WI38 (cell line): ENCODE results near the gene USP30.

Experiments
- H3K4me3 ChIP-seq: 2 replicates; pipeline ENCODE4 v1.5.1; 2011; ENCODE audit warnings: low read depth, mild to moderate bottlenecking, control low read depth, low read length
- TF ChIP-seq, protein P1 (sequence below): IDR thresholded peaks from 2 replicates; pipeline ENCODE4 v1.5.1; 2012; ENCODE audit warnings: low read depth, mild to moderate bottlenecking, control low read depth, low read length

Gene USP30

GRCh38 chr12:109130297-109131153 is 78.1 kb downstream of the USP30 start:
- TF ChIP-seq, protein P1, sequence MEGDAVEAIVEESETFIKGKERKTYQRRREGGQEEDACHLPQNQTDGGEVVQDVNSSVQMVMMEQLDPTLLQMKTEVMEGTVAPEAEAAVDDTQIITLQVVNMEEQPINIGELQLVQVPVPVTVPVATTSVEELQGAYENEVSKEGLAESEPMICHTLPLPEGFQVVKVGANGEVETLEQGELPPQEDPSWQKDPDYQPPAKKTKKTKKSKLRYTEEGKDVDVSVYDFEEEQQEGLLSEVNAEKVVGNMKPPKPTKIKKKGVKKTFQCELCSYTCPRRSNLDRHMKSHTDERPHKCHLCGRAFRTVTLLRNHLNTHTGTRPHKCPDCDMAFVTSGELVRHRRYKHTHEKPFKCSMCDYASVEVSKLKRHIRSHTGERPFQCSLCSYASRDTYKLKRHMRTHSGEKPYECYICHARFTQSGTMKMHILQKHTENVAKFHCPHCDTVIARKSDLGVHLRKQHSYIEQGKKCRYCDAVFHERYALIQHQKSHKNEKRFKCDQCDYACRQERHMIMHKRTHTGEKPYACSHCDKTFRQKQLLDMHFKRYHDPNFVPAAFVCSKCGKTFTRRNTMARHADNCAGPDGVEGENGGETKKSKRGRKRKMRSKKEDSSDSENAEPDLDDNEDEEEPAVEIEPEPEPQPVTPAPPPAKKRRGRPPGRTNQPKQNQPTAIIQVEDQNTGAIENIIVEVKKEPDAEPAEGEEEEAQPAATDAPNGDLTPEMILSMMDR: no peak
- no peak overlapping the region for H3K4me3 ChIP-seq

DNA sequence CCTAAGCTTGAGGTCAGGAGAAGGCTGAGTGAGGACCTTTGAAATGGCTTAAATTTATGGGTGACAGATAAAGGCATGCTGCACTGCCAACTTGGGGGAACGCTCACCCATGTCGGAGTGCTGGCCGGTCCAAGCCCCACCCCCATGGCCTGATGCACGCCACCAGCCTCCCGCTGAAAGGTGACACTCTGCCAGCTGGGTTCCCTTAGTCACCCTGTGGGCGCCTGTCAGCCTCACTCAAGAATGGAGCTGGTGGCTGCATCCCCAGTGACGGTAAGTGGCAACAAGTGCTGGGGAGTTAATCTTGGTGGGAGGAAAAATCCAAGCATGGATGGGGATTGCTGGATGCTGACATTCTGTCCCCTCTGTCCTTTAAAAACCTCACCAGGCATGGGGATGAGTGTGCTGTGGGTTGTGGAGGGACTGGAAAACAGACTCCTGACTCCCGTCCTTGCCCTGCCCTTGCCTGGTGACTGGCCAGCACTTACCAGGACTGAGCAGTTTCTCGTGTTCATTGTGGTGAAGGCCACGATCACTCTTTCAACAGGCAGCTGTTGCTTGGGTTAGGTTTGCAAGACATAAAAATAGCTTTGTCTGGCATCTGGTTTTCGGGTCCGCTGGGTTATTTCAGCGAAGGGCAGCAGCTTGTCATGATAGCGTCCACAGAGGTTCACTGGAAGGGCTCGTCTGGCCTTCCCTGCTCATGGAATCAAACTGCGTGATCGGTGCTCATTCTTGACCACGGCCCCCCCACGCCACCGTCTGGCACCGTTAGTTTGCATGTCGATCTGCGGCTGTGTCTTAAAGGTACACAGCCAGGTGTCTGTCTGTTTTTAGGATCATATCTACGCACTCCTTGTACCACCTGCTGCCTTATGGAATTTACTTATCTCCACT is 79.0 kb downstream of the USP30 start:
- no peak overlapping the region for H3K4me3 ChIP-seq
- TF ChIP-seq, protein P1: no peak

GRCh38 chr12:109134186-109134917 is 82.0 kb downstream of the USP30 start:
- no peak overlapping the region for H3K4me3 ChIP-seq
- TF ChIP-seq, protein P1: peak; percentile 61

DNA sequence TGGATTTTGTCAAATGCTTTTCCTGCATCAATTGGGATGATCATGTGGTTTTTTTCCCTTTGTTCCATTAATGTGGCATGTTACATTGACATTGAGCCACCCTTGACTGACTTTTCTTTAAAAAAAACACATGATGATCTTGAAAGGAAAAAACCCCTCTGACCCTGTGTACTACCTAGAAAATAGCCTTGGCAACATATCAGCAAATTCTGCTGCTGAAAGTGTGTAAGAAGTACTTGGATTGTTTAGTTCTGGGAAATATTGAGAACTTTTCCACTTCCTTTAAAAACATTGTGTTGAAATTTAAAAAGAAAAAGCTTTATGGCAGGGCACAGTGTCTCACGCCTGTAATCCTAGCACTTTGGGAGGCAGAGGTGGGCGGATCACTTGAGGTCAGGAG is 84.7 kb downstream of the USP30 start:
- no peak overlapping the region for H3K4me3 ChIP-seq
- TF ChIP-seq, protein P1: no peak
